ENCODE measurements around the gene PTPRN. TPM values are rescaled to one million over a fixed set of nuclear protein-coding genes. Genes with fewer than 3 reads are reported as not detected.

The PTPRN gene
- total and polyA plus RNA-seq, 2 of the 4 experiments (the other 2 are of a cell fraction): 5.2 to 22.0 TPM

- Histone ChIP-seq H4K20me1 (ENCODE audit: insufficient read depth, low read length) (peaks cover 10% of the 10 kb centered on the region; the same call in 1 of the 2 replicates), H4K91ac (ENCODE audit: insufficient read depth, low read depth, low read length) (no peak overlapping the region), H2AK5ac (ENCODE audit: low read depth, low read length) (no peak overlapping the region; the same call in 1 of the 2 replicates), H2BK5ac (ENCODE audit: low read depth, low read length, poor library complexity, severe bottlenecking) (no peak overlapping the region), H4K8ac (ENCODE audit: low read depth in 2 of 2, low read length in 2 of 2) (peak overlapping the region in 1 of 2 experiments; percentile 71; a peak in 2 of 4 replicates), H4K5ac (ENCODE audit: low read depth, low read length) (no peak overlapping the region), H3K79me1 (ENCODE audit: low read depth in 1 of 2, low read length in 2 of 2) (peaks cover 4 to 16% of the 10 kb centered on the region in 2 experiments), H3K27me3 (ENCODE audit: control insufficient read depth, insufficient read depth, low read length) (no peaks in the 10 kb centered on the region), H3K4me3 (ENCODE audit: insufficient read depth, low read depth, low read length) (no peak overlapping the region), H3K27ac (ENCODE audit: insufficient read depth, low read length) (no peak overlapping the region), H3K9ac (ENCODE audit: low read depth, low read length) (no peak overlapping the region), H3K4me2 (ENCODE audit: low read depth, low read length) (no peak overlapping the region), H3K4ac (ENCODE audit: low read depth, low read length) (0 out of 2 replicates have a peak overlapping the region, but pooled peaks have one; percentile 13), H2AFZ (replicated peaks; ENCODE audit: low read length, poor library complexity) (peak overlapping the region; percentile 53), H3K18ac (ENCODE audit: low read depth, low read length) (no peak overlapping the region), H3K23ac (ENCODE audit: low read depth, low read length) (no peak overlapping the region), H3K9me3 (ENCODE audit: control insufficient read depth, insufficient read depth, low read length) (no peaks in the 10 kb centered on the region), H2BK20ac (ENCODE audit: low read depth, low read length) (no peak overlapping the region), H3K14ac (replicated peaks; ENCODE audit: low read depth, low read length) (no peak overlapping the region), H2AK9ac (replicated peaks; ENCODE audit: low read depth, low read length, poor library complexity) (peak overlapping the region; percentile 67), H2BK120ac (ENCODE audit: low read depth, low read length) (peak overlapping the region; percentile 54; the same call in 1 of the 2 replicates), H2BK15ac (ENCODE audit: low read depth, low read length) (no peak overlapping the region), H3K56ac (ENCODE audit: extremely low read depth, insufficient read depth, low read length) (no peak overlapping the region), H3K36me3 (ENCODE audit: control insufficient read depth, insufficient read depth, low read length) (peaks cover 53% of the 10 kb centered on the region), H3K9me1 (ENCODE audit: insufficient read depth, low read length) (peaks cover 11% of the 10 kb centered on the region; the same call in 1 of the 2 replicates), H3K4me1 (ENCODE audit: control insufficient read depth, insufficient read depth, low read length) (peaks cover 14% of the 10 kb centered on the region)
- in situ Hi-C loops (cut with MboI; ENCODE audit: low sequenced_read_pairs): no loop called here
- DNase-seq (peak; percentile 57), ATAC-seq (ENCODE audit: low read depth) (peak; percentile 48)
- TF ChIP-seq MAZ (IDR thresholded peaks at IDR 0.05; ENCODE audit: borderline replicate concordance, low read depth, low read length) (no peak), MAFK (IDR thresholded peaks at IDR 0.05; ENCODE audit: low read depth, low read length) (no peak), RCOR1 (IDR thresholded peaks at IDR 0.05; ENCODE audit: insufficient replicate concordance, low read length) (no peak), BHLHE40 (IDR thresholded peaks at IDR 0.05; ENCODE audit: low read depth, low read length) (no peak), CEBPB (IDR thresholded peaks at IDR 0.05; ENCODE audit: low read depth, low read length) (no peak), ELK1 (IDR thresholded peaks at IDR 0.05; ENCODE audit: borderline replicate concordance, low read depth, low read length) (no peak), RFX5 (IDR thresholded peaks at IDR 0.05; ENCODE audit: low read depth, low read length) (no peak)
- POLR2A ChIA-PET (ENCODE audit: unreplicated experiment): no interaction called here
- dilution Hi-C loops (cut with HindIII; ENCODE audit: low sequenced_read_pairs, unreplicated experiment): no loop called here
- intact Hi-C loops (cut with micrococcal nuclease): no loop called here
- CTCF ChIA-PET: interaction anchor here (1.0 kb wide), 1 partner anchor 9 kb away, joined by 7 read pairs; no protein-coding TSS in a partner anchor
- BruUV-seq (replicated peaks): no TSS peak
- 49% methylated on average over 3 of the region's 17 CpGs; no CpG with 5 or more reads in 1 of the 2 experiments for WGBS, 2 experiments (ENCODE audit: extremely low coverage in 2 of 2, insufficient read length in 1 of 2)
Observed at GRCh38 chr2:219285894-219286425, 23.2 kb downstream of the PTPRN start.
